Endothelial cell of umbilical vein (primary cell): Measurements from ENCODE around the gene DIABLO. TPM values are rescaled to one million over a fixed set of nuclear protein-coding genes. Genes with fewer than 3 reads are reported as not detected.

Experiments used
- BruUV-seq: library from RNA; stranded (reverse); fragments of 400-500 nt; replicated peaks from 2 replicates; lab custom pipeline; 2021; lab: Mats Ljungman, UMichigan
- CTCF ChIA-PET: fragments of 300-600, 350-600 bp; sonication (Branson Sonifier 250); formaldehyde crosslinking; loops from one replicate; lab custom pipeline; 2021; ENCODE audit warnings: antibody characterized with exemption, inconsistent platforms; lab: Charles Lee
- POLR2A ChIA-PET: fragments of 300-600, 350-600 bp; sonication (Branson Sonifier 250); formaldehyde crosslinking; loops from one replicate; lab custom pipeline; 2021; ENCODE audit warnings: antibody characterized with exemption, inconsistent platforms; lab: Charles Lee
- DNase-seq: peaks from one replicate; pipeline ENCODE4 v3.0.0-alpha.2; 2011; ENCODE audit warnings: low read depth, low spot score
- FAIRE-seq: peaks from 2 replicates; lab custom pipeline; 2011; peaks lifted over from hg19 to GRCh38; lab: Jason Lieb, UNC
- H2AFZ ChIP-seq: 2 replicates; pipeline ENCODE4 v1.6.0; 2012; ENCODE audit warnings: low read depth, low read length, control low read depth, inconsistent platforms
- H3K27ac ChIP-seq: 2 replicates; pipeline ENCODE4 v1.5.1; 2011; ENCODE audit warnings: low read depth, mild to moderate bottlenecking, control low read depth, low read length, moderate library complexity; ENCODE audit not compliant: insufficient read depth
- H3K27me3 ChIP-seq, 2 experiments: 2 replicates each; pipeline versions ENCODE4 v1.6.0 to v1.6.1; 2011; ENCODE audit warnings: low read length in 2 of 2, mixed read lengths in 1 of 2; ENCODE audit not compliant: control insufficient read depth in 2 of 2, insufficient read depth in 2 of 2
- H3K36me3 ChIP-seq, 2 experiments: 2 replicates in 1 of 2; 3 replicates in 1 of 2; pipeline ENCODE4 v1.5.1; 2011; ENCODE audit warnings: low read length in 2 of 2, mild to moderate bottlenecking in 1 of 2, moderate library complexity in 1 of 2; ENCODE audit not compliant: control insufficient read depth in 2 of 2, insufficient read depth in 2 of 2; ENCODE audit errors: extremely low read depth in 1 of 2
- H3K4me1 ChIP-seq: 3 replicates; pipeline ENCODE4 v1.5.1; 2011; ENCODE audit warnings: mild to moderate bottlenecking, low read length; ENCODE audit not compliant: control insufficient read depth, insufficient read depth; ENCODE audit errors: extremely low read depth
- H3K4me2 ChIP-seq: 2 replicates; pipeline ENCODE4 v1.6.1; 2011; ENCODE audit warnings: low read length, control low read depth, mixed read lengths; ENCODE audit not compliant: insufficient read depth
- H3K4me3 ChIP-seq, 3 experiments: fragments of 200-600 bp in 1 of 3; sonication (generic), shearing (Covaris generic) in 1 of 3; replicated peaks in 1 of 3; 2 replicates each; pipeline ENCODE4 v1.5.1; 2011 to 2016; ENCODE audit warnings: control low read depth in 3 of 3, low read length in 3 of 3, mild to moderate bottlenecking in 2 of 3, inconsistent platforms in 1 of 3, low read depth in 1 of 3, moderate library complexity in 1 of 3; ENCODE audit not compliant: insufficient read depth in 1 of 3
- H3K79me2 ChIP-seq: 2 replicates; pipeline ENCODE4 v1.6.0; 2012; ENCODE audit warnings: low read length, inconsistent platforms; ENCODE audit not compliant: control insufficient read depth, insufficient read depth
- H3K9ac ChIP-seq: replicated peaks from 2 replicates; pipeline ENCODE3; 2011; ENCODE audit warnings: low read length, control low read depth; ENCODE audit not compliant: insufficient read depth; ENCODE audit errors: extremely low read depth
- H3K9me1 ChIP-seq: replicated peaks from 3 replicates; pipeline ENCODE4 v1.6.0; 2011; ENCODE audit warnings: mild to moderate bottlenecking, low read length; ENCODE audit not compliant: control insufficient read depth, insufficient read depth; ENCODE audit errors: extremely low read depth
- H3K9me3 ChIP-seq: replicated peaks from 2 replicates; pipeline ENCODE4 v1.5.1; 2012; ENCODE audit warnings: low read length, inconsistent platforms; ENCODE audit not compliant: control insufficient read depth, insufficient read depth
- H4K20me1 ChIP-seq: replicated peaks from 2 replicates; pipeline ENCODE3; 2011; ENCODE audit warnings: mild to moderate bottlenecking, low read length; ENCODE audit not compliant: control insufficient read depth, insufficient read depth; ENCODE audit errors: extremely low read depth
- CTCF ChIP-seq, 2 donors: IDR thresholded peaks; 1 replicate in 1 of 2; 2 replicates in 1 of 2; pipeline ENCODE4 v1.5.1; 2011; ENCODE audit warnings: low read length in 2 of 2, mild to moderate bottlenecking in 2 of 2, moderate library complexity in 2 of 2, control low read depth in 1 of 2, inconsistent platforms in 1 of 2, low read depth in 1 of 2; ENCODE audit not compliant: insufficient read depth in 1 of 2; ENCODE audit errors: extremely low read depth in 1 of 2
- EZH2 ChIP-seq: IDR thresholded peaks from 2 replicates; pipeline ENCODE4 v1.6.1; 2012; ENCODE audit warnings: borderline replicate concordance, low read depth, mild to moderate bottlenecking, moderate library complexity, low read length, inconsistent platforms; ENCODE audit not compliant: severe bottlenecking
- FOS ChIP-seq: IDR thresholded peaks from 2 replicates; pipeline ENCODE4 v1.6.1; 2011; ENCODE audit warnings: mild to moderate bottlenecking, low read length, moderate library complexity, borderline replicate concordance; ENCODE audit not compliant: insufficient read depth
- GATA2 ChIP-seq: IDR thresholded peaks from 2 replicates; pipeline ENCODE4 v1.7.0; 2011; ENCODE audit warnings: low read depth, mild to moderate bottlenecking, moderate library complexity, mixed read lengths, low read length; ENCODE audit not compliant: insufficient read length, insufficient read depth
- JUN ChIP-seq: IDR thresholded peaks from 2 replicates; pipeline ENCODE4 v1.6.1; 2011; ENCODE audit warnings: borderline replicate concordance, low read depth; ENCODE audit not compliant: insufficient read length, insufficient read depth
- MAX ChIP-seq: IDR thresholded peaks from 2 replicates; pipeline ENCODE4 v1.6.1; 2011; ENCODE audit not compliant: insufficient read depth, insufficient read length
- MYC ChIP-seq: IDR thresholded peaks from one replicate; pipeline ENCODE4 v1.6.1; 2011; ENCODE audit warnings: mild to moderate bottlenecking, low read depth, low read length
- POLR2A ChIP-seq: IDR thresholded peaks from 2 replicates; pipeline ENCODE4 v1.6.1; 2012; ENCODE audit warnings: low read depth, mild to moderate bottlenecking, control low read depth, low read length
- POLR2AphosphoS5 ChIP-seq: IDR thresholded peaks from 2 replicates; pipeline ENCODE4 v1.6.1; 2012; ENCODE audit warnings: low read depth, mild to moderate bottlenecking, control low read depth, low read length, moderate library complexity; ENCODE audit not compliant: insufficient read depth
- dilution Hi-C: fragments of 300-500 bp; cut with MboI; formaldehyde crosslinking; loops from one replicate; pipeline ENCODE4 v1.15.0; 2019; ENCODE audit warnings: low sequenced_read_pairs; ENCODE audit not compliant: extremely low pct_ligation_motif_present
- intact Hi-C: fragments of 100-400 bp; cut with micrococcal nuclease; formaldehyde crosslinking; loops from one replicate; pipeline ENCODE4 v1.10.0; 2022
- polyA plus RNA-seq, 4 experiments: library from polyadenylated mRNA; depleted of rRNA in 3 of 4; stranded (reverse) in 3 of 4; unstranded in 1 of 4; fragments of >200 nt; gene quantifications; 2 replicates each; pipeline versions ENCODE4 v1.2.1 to v1.2.3, GENCODE V29; 2011 to 2012; ENCODE audit warnings: missing spikeins in 1 of 4
- total RNA-seq: library from RNA; stranded (reverse); gene quantifications from 2 replicates; pipeline ENCODE4 v1.2.3, GENCODE V29; 2021

Gene DIABLO
- total and polyA plus RNA-seq, 2 donors (not counting 3 experiments of a cell fraction or from before 2014, with no cell fraction given): 49.9 to 55.4 TPM

GRCh38 chr12:122184517-122184916 lies 41.3 kb downstream of the DIABLO start:
- FAIRE-seq (no peak), DNase-seq (no peak)
- intact Hi-C loops (no loop called here), dilution Hi-C loops (no loop called here)
- Histone ChIP-seq H3K36me3 (no peaks in the 10 kb centered on the region), H3K79me2 (no peaks in the 10 kb centered on the region), H3K4me1 (peaks cover 4% of the 10 kb centered on the region), H3K9me1 (no peaks in the 10 kb centered on the region), H4K20me1 (no peaks in the 10 kb centered on the region), H3K9ac (no peak overlapping the region), H2AFZ (no peak overlapping the region), H3K9me3 (no peaks in the 10 kb centered on the region), H3K4me2 (no peak overlapping the region), H3K27ac (no peak overlapping the region), H3K4me3 (no peak overlapping the region), H3K27me3 (no peaks in the 10 kb centered on the region)
- no TSS peak for BruUV-seq
- TF ChIP-seq JUN (no peak), CTCF (IDR thresholded peaks at IDR 0.05; ENCODE audit: extremely low read depth in 1 of 2, insufficient read depth in 1 of 2, low read depth in 1 of 2, low read length in 2 of 2) (no peak), MAX (no peak), FOS (no peak), POLR2AphosphoS5 (no peak), EZH2 (no peak), MYC (no peak), POLR2A (no peak), GATA2 (no peak)
- CTCF ChIA-PET: no interaction called here
- POLR2A ChIA-PET: no interaction called here
